GM23338 (cell line): Measurements from ENCODE around the gene COG2. TPM values are rescaled to one million over a fixed set of nuclear protein-coding genes. Genes with fewer than 3 reads are reported as not detected.

Experiments
- ATAC-seq: fragments of 200-7000 bp; cut with Tn5 transposase; 3 replicates; pipeline ENCODE4 v1.9.1; 2020
- DNase-seq: peaks from one replicate; pipeline ENCODE4 v3.0.0-alpha.2; 2015; ENCODE audit warnings: low spot score
- H2AFZ ChIP-seq: fragments of 200-600 bp; sonication (generic); 2 replicates; pipeline ENCODE4 v1.8.0; 2016; ENCODE audit warnings: antibody characterized with exemption, mild to moderate bottlenecking, moderate library complexity
- H3F3A ChIP-seq: fragments of 200-600 bp; sonication (generic); replicated peaks from 2 replicates; pipeline ENCODE4 v1.8.0; 2017; ENCODE audit warnings: antibody characterized with exemption, mixed run types, low read depth
- H3K27ac ChIP-seq: fragments of 200-600 bp; sonication (generic); 2 replicates; pipeline ENCODE4 v1.6.1; 2016; ENCODE audit warnings: low read depth
- H3K27me3 ChIP-seq: fragments of 200-600 bp; sonication (generic); 2 replicates; pipeline ENCODE4 v1.8.0; 2016; ENCODE audit warnings: mild to moderate bottlenecking, mixed run types, moderate library complexity; ENCODE audit not compliant: insufficient read depth
- H3K36me3 ChIP-seq: fragments of 200-600 bp; sonication (generic); 2 replicates; pipeline ENCODE4 v1.8.0; 2016; ENCODE audit warnings: mild to moderate bottlenecking; ENCODE audit not compliant: insufficient read depth
- H3K4me1 ChIP-seq: fragments of 200-600 bp; sonication (generic); 2 replicates; pipeline ENCODE4 v1.8.0; 2016; ENCODE audit warnings: mild to moderate bottlenecking, moderate library complexity; ENCODE audit not compliant: insufficient read depth
- H3K4me2 ChIP-seq: fragments of 200-600 bp; sonication (generic); 2 replicates; pipeline ENCODE4 v1.7.1; 2017; ENCODE audit warnings: mixed run types
- H3K4me3 ChIP-seq: fragments of 200-600 bp; sonication (generic); 2 replicates; pipeline ENCODE4 v1.6.1; 2016; ENCODE audit warnings: mixed run types
- H3K79me2 ChIP-seq: fragments of 200-600 bp; sonication (generic); replicated peaks from 2 replicates; pipeline ENCODE4 v1.8.0; 2017; ENCODE audit warnings: mild to moderate bottlenecking; ENCODE audit not compliant: insufficient read depth
- H3K9me2 ChIP-seq: fragments of 200-600 bp; sonication (generic); 2 replicates; pipeline ENCODE4 v1.8.0; 2017; ENCODE audit not compliant: insufficient read depth
- H4K20me1 ChIP-seq: fragments of 200-600 bp; sonication (generic); replicated peaks from 2 replicates; pipeline ENCODE4 v1.8.0; 2017; ENCODE audit warnings: mild to moderate bottlenecking; ENCODE audit not compliant: insufficient read depth
- H3K27ac Mint-ChIP-seq: 2 replicates; pipeline ENCODE4 v1.8.0; 2020; ENCODE audit warnings: inconsistent platforms, mild to moderate bottlenecking, moderate library complexity, mixed read lengths
- H3K27me3 Mint-ChIP-seq: 3 replicates; pipeline ENCODE4 v1.8.0; 2022; ENCODE audit warnings: low read depth, mild to moderate bottlenecking, moderate library complexity, mixed read lengths, inconsistent platforms; ENCODE audit not compliant: insufficient read depth, poor library complexity
- H3K36me3 Mint-ChIP-seq: 3 replicates; pipeline ENCODE4 v1.8.0; 2021; ENCODE audit warnings: low read depth, mild to moderate bottlenecking, inconsistent platforms, moderate library complexity, mixed read lengths
- H3K4me1 Mint-ChIP-seq: 3 replicates; pipeline ENCODE4 v1.8.0; 2020; ENCODE audit warnings: mild to moderate bottlenecking, inconsistent platforms, mixed read lengths
- H3K4me3 Mint-ChIP-seq: 3 replicates; pipeline ENCODE4 v1.8.0; 2021; ENCODE audit warnings: moderate library complexity, mild to moderate bottlenecking, inconsistent platforms, mixed read lengths
- H3K9me3 Mint-ChIP-seq: 3 replicates; pipeline ENCODE4 v1.8.0; 2020; ENCODE audit warnings: moderate library complexity, mild to moderate bottlenecking, inconsistent platforms, mixed read lengths
- CTCF ChIP-seq, 2 experiments: fragments of 200-600 bp in 1 of 2; sonication (generic) in 1 of 2; conservative IDR thresholded peaks; 2 replicates each; pipeline versions ENCODE4 v1.5.1 to v1.6.1; 2016 to 2017; ENCODE audit warnings: antibody characterized with exemption in 2 of 2, low read depth in 2 of 2, mild to moderate bottlenecking in 2 of 2, moderate library complexity in 1 of 2
- JUNB ChIP-seq: IDR thresholded peaks from one replicate; pipeline ENCODE4 v1.6.1; 2016; ENCODE audit warnings: antibody characterized with exemption; ENCODE audit not compliant: unreplicated experiment
- NANOG ChIP-seq: IDR thresholded peaks from 2 replicates; pipeline ENCODE4 v1.6.1; 2016; ENCODE audit warnings: antibody characterized with exemption, borderline replicate concordance
- POLR2AphosphoS5 ChIP-seq: IDR thresholded peaks from 2 replicates; pipeline ENCODE4 v1.6.1; 2016; ENCODE audit warnings: antibody characterized with exemption, low read depth
- REST ChIP-seq: IDR thresholded peaks from one replicate; pipeline ENCODE4 v1.6.1; 2018; ENCODE audit warnings: antibody characterized with exemption; ENCODE audit not compliant: unreplicated experiment
- STAT1 ChIP-seq: IDR thresholded peaks from one replicate; pipeline ENCODE4 v1.6.1; 2016; ENCODE audit warnings: antibody characterized with exemption; ENCODE audit not compliant: unreplicated experiment
- ZNF114 ChIP-seq: fragments of 250-450 bp; sonication (Bioruptor Pico); IDR thresholded peaks from 2 replicates; pipeline ENCODE4 v1.5.0; 2020; ENCODE audit warnings: mild to moderate bottlenecking, moderate library complexity
- polyA plus RNA-seq: library from polyadenylated mRNA; unstranded; fragments of >200 nt; fragmentation: Nextera tagmentation; extraction: Ambion mirVana; gene quantifications from 2 replicates; pipeline ENCODE4 v1.2.1, GENCODE V29; 2016
- total RNA-seq: library from RNA; depleted of rRNA; stranded (reverse); fragments of >200 nt; shearing (Covaris generic); gene quantifications from 2 replicates; pipeline ENCODE4 v1.2.3, GENCODE V29; 2014

Gene COG2
- total and polyA plus RNA-seq, 2 experiments from 2014 or later = 35.8 to 38.5 TPM

GRCh38 chr1:230677200-230677599 lies 34.9 kb downstream of the COG2 start:
- H3K27me3 Mint-ChIP-seq = peaks cover under 1% of the 10 kb centered on the region
- no peaks in the 10 kb centered on the region for H4K20me1 ChIP-seq
- H3F3A ChIP-seq = no peaks in the 10 kb centered on the region
- H3K9me3 Mint-ChIP-seq = no peaks in the 10 kb centered on the region
- H3K4me3 ChIP-seq = no peak overlapping the region
- no peak overlapping the region for H2AFZ ChIP-seq
- no peak overlapping the region for H3K27ac ChIP-seq
- no peaks in the 10 kb centered on the region for H3K9me2 ChIP-seq
- H3K4me2 ChIP-seq = no peak overlapping the region
- H3K36me3 Mint-ChIP-seq = peaks cover 52% of the 10 kb centered on the region
- TF ChIP-seq NANOG (no peak), JUNB (no peak), REST (no peak), ZNF114 (CRISPR knock-in tag) (no peak)
- no peaks in the 10 kb centered on the region for H3K4me1 ChIP-seq
- H3K36me3 ChIP-seq = peaks cover 29% of the 10 kb centered on the region
- H3K4me3 Mint-ChIP-seq = no peak overlapping the region
- H3K27me3 ChIP-seq = no peaks in the 10 kb centered on the region
- H3K4me1 Mint-ChIP-seq = no peaks in the 10 kb centered on the region
- ATAC-seq (no peak), DNase-seq (no peak)
- H3K79me2 ChIP-seq = no peaks in the 10 kb centered on the region
- H3K27ac Mint-ChIP-seq = no peak overlapping the region

- Mint-ChIP-seq H3K36me3 (peaks cover 52% of the 10 kb centered on the region), H3K27me3 (no peaks in the 10 kb centered on the region), H3K27ac (no peak overlapping the region), H3K9me3 (no peaks in the 10 kb centered on the region), H3K4me1 (no peaks in the 10 kb centered on the region), H3K4me3 (no peak overlapping the region)
- H3K27ac ChIP-seq = no peak overlapping the region
- no peaks in the 10 kb centered on the region for H3K27me3 ChIP-seq
- no peak overlapping the region for H2AFZ ChIP-seq
- ATAC-seq (no peak), DNase-seq (no peak)
- H4K20me1 ChIP-seq = no peaks in the 10 kb centered on the region
- H3K9me2 ChIP-seq = no peaks in the 10 kb centered on the region
- H3F3A ChIP-seq = no peaks in the 10 kb centered on the region
- no peaks in the 10 kb centered on the region for H3K79me2 ChIP-seq
- H3K4me3 ChIP-seq = no peak overlapping the region
- TF ChIP-seq STAT1 = no peak
- no peak for TF ChIP-seq CTCF (conservative IDR thresholded peaks at IDR 0.05; ENCODE audit: low read depth in 2 of 2)
- no peak for TF ChIP-seq REST
- TF ChIP-seq POLR2AphosphoS5 = no peak
- peaks cover 28% of the 10 kb centered on the region for H3K36me3 ChIP-seq
- no peaks in the 10 kb centered on the region for H3K4me1 ChIP-seq
- no peak overlapping the region for H3K4me2 ChIP-seq
These were observed 36.9 kb downstream of the COG2 start for GRCh38 chr1:230679192-230679591.
